Measurements from ENCODE around the gene MTMR8.

MTMR8 gene

DNA sequence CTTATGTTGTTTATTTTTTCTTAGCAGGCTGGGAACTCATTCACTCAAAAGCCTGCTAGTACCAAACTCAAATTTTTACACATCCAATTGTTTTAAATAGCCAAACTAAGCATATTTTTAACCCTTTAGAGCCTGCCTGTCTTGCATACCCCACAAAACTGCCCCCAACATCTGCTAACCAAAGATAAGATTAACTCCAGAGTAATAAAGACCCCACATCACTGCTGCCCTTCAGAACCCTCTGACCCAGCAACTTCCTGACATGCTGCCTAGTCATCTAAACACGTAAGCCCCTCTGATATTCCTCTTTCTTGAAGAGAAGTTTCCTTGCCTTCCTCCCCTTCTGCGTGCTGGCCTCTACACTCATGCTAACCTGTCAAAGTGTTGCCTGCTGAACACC is 104.1 kb downstream of the MTMR8 start:
- no peak for DNase-seq

DNA sequence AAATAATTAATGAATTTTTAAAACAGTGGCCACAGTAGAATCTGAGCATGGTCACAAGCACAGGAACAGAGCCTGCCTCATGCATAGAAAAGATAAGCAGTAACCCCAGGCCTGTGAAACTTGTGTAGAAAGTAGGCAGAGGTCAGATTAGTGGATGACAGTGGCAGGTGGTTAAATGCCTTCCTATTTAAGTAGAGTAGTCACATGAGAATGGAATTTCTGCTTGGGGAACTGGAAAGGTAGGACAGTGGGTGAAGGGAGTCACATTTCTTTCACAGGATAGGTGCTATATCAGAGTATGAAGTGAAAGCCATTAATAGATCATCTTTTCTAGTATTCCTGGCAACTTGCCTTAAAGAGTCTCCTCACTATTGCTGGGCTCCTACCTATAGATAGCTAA is 130.0 kb downstream of the MTMR8 start:
- DNase-seq, result no peak

DNA sequence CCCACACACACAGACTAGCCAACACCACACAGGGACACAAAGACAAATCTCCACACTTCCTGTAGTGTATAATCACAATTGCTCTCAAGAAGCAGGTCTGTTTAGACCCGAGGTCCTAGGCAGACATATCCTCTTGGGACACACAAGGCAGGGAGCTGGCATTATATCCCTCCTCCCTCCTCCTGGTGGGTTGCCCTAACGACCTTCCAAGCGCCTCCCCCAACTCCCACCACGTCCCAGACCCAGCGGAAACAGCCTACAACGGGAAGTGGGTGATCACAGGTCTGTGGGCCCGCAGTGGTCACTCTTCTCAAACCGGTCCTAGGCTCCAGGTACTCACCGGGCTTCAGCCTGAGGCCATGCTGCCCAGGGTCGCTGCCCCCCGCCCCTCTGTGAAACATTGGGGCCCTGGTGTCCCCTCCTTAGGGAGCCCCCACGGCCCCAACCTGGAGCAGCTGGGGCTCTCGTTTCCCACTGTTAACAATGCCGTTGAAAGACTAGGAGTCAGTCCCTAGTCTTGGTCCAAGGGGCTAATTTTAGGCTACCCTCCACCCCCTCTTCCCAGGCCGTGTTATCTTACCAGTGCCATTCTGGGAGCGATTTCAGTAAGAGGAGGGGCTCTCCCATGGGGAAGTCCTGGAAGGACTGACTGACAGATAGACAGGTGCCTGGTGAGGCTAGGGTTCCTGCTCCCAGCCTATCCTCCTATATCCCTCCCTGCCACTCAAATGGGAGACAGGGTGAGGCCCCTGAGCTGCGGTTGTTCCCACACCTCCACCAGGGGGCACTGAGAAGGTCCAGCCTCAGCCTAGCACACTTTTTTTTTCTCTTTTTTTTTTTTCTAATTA is 164.9 kb downstream of the MTMR8 start, which contains the start of gene ASB12:
Gene ASB12 (minus strand): TSS at position 485 of the 848 bp plus-strand sequence. CDS start 4,957 bp downstream, outside the sequence.
- no peak for DNase-seq

DNA sequence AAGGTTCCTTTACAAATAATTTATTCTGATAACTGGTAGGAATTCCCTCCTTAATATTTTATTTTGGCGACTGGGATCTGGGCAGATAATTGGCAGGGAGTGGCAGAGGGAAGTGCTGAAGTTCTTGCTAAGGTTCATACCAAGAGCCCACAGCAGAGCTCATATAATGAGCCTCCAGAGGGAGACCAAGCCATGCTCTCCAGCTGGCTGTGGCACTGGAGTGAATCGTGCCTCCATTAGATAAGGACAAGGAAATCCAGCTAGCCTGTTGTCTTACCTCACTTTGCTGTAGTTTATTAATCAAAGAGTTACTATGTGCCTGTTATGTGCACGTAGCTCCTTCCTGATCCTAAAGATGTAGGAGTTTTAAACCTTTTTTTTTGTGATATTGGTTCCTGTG is 166.1 kb downstream of the MTMR8 start:
- DNase-seq, result no peak

All from NK-92 treated with Interleukin-12 subunit alpha and Interleukin-12 subunit beta, amount 100 ng/mL, for 24 hours (cell line).